ENCODE measurements around the gene MSI2.

DNA sequence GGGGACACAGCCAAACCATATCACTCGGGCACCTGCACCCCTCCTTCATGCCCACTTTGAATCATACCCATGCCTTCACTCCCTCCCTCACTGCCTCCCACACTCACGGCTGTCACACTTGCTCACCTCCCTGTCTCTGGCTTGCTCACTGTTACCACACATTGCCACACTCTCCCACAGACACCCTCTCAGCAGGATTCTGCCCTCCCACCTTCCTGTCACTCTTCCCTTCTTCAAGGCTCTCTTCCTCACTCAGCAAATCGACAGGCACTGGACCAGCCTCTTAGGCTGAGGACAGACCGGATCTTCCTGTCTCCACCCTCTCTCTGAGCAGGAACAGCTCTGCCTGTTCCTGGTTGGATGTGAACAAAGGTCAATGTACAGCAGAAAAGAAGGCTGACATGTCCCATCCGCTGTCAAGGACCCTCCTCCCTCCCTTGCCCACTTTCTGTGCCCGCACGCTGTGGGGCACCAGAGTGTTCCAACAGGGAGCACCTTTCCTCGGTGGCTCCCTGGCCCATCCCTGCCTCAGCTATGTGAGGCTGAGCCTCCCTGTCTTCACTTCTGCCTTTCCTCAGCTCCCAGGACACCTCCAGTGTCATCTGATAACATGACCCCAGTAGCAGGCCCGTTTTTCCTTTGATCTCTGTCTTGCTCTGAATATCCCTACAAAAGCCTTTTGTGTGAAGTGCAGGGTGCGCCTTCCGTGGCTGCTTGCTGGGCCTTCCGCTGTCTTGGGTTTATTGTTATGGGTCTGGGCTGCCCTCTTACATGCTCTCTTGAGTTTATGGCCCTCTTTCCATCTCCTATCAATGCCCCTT, 441.8 kb downstream of the MSI2 start:
- TF ChIP-seq EZH2 (IDR thresholded peaks at IDR 0.05; ENCODE audit: insufficient read depth, poor library complexity, severe bottlenecking) (no peak), EZH2phosphoT487 (IDR thresholded peaks at IDR 0.05; ENCODE audit: insufficient read depth, low read depth) (no peak)

All from GM23248 (cell line).